HG02610 (cell line): Measurements from ENCODE around the gene CENPS.

Source experiments
- ATAC-seq: cut with Tn5 transposase; IDR thresholded peaks from one replicate; pipeline ENCODE4 v1.9.1; 2021; ENCODE audit warnings: mild to moderate bottlenecking, moderate library complexity; ENCODE audit not compliant: unreplicated experiment

Gene CENPS

GRCh38 chr1:10489291-10490055 lies 59.2 kb downstream of the CENPS start:
- ATAC-seq, result no peak

GRCh38 chr1:10490286-10490970 lies 60.2 kb downstream of the CENPS start:
- no peak for ATAC-seq
